GM12875 (cell line): ENCODE measurements around the gene TP73.
"Not testable (repeated sequence)": the region's sequence is repeated elsewhere in the genome, so short reads cannot be mapped to it uniquely, and the experiment has no call there.

Experiments used
- H3K4me3 ChIP-seq: one replicate; pipeline ENCODE4 v1.5.1; 2011; ENCODE audit warnings: low read depth, low read length, control low read depth
- TF ChIP-seq, protein P1 (sequence below): IDR thresholded peaks from 2 replicates; pipeline ENCODE4 v1.5.1; 2011; ENCODE audit warnings: low read depth, mild to moderate bottlenecking, control low read depth, inconsistent platforms, low read length, moderate library complexity, borderline replicate concordance; ENCODE audit not compliant: insufficient read depth

The TP73 gene

GRCh38 chr1:3717715-3718601, 65.6 kb downstream of the TP73 start:
- TF ChIP-seq, protein P1, sequence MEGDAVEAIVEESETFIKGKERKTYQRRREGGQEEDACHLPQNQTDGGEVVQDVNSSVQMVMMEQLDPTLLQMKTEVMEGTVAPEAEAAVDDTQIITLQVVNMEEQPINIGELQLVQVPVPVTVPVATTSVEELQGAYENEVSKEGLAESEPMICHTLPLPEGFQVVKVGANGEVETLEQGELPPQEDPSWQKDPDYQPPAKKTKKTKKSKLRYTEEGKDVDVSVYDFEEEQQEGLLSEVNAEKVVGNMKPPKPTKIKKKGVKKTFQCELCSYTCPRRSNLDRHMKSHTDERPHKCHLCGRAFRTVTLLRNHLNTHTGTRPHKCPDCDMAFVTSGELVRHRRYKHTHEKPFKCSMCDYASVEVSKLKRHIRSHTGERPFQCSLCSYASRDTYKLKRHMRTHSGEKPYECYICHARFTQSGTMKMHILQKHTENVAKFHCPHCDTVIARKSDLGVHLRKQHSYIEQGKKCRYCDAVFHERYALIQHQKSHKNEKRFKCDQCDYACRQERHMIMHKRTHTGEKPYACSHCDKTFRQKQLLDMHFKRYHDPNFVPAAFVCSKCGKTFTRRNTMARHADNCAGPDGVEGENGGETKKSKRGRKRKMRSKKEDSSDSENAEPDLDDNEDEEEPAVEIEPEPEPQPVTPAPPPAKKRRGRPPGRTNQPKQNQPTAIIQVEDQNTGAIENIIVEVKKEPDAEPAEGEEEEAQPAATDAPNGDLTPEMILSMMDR = no peak
- no peak overlapping the region for H3K4me3 ChIP-seq

- no peak overlapping the region for H3K4me3 ChIP-seq
- TF ChIP-seq, protein P1 = no peak
Observed at GRCh38 chr1:3718764-3719163, 66.4 kb downstream of the TP73 start.

GRCh38 chr1:3721955-3722465, 69.7 kb downstream of the TP73 start:
- TF ChIP-seq, protein P1 = no peak
- H3K4me3 ChIP-seq = no peak overlapping the region

- H3K4me3 ChIP-seq = no peak overlapping the region
- TF ChIP-seq, protein P1 = no peak
Observed at GRCh38 chr1:3722846-3723245, 70.5 kb downstream of the TP73 start.

DNA sequence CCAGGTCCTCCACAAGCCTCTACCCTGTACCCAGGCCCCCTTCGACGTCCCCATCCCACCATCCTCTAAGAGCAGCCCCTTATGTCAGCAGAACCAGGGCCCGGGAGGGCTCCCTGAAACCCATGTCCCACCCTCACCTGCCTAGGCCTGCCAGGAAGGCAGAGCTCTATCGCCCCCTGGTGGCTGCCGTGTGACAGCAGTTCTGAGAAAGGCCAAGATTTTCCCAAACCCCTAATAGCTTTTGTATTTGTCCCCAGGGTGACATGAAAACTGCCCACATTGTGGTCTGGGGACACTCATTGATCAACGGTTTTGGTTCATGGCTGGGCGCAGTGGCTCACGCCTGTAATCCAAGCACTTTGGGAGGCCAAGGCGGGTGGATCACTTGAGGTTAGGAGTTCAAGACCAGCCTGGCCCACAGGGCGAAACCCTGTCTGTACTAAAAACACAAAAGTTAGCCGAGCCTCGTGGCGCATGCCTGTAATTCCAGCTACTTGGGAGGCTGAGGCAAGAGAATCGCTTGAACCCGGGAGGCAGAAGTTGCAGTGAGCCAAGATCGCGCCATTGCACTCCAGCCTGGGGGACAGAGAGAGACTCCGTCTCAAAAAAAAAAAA, 72.2 kb downstream of the TP73 start:
- TF ChIP-seq, protein P1 = peak; percentile 95
- not testable (repeated sequence) for H3K4me3 ChIP-seq

DNA sequence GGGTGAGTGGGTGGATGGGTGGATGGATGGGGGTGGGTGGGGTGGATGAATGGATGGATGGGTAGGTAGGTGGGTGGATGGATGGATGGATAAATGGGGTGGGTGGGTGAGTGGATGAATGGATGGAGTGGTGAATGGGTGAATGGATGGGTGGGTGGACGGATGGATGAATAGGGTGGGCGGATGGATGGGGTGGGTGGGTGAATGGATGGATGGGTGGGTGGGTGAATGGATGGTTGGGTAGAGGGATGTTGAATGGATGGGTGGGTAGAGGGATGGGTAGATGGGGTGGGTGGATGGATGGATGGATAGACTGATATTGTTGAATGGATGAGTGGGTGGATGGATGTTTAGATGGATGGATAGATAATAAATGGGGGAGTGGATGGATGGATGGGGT, 73.0 kb downstream of the TP73 start:
- no peak overlapping the region for H3K4me3 ChIP-seq
- TF ChIP-seq, protein P1 = no peak
